ENCODE data around the gene ARHGAP30. TPM values are rescaled to one million over a fixed set of nuclear protein-coding genes. Genes with fewer than 3 reads are reported as not detected.
A peak's percentile ranks its signal among the peaks of the same experiment; 100 is the strongest.

ARHGAP30 gene
- total RNA-seq, 2 donors from 2014 or later = 16.4 to 16.9 TPM

- no peak overlapping the region for H3K4me3 ChIP-seq
- H3K9me3 ChIP-seq = no peaks in the 10 kb centered on the region
- DNase-seq (ENCODE audit: low spot score) (no peak), ATAC-seq (ENCODE audit: insufficient number of reproducible peaks, low FRiP score, low read depth) (no peak)
- TF ChIP-seq CTCF (IDR thresholded peaks at IDR 0.05) = no peak
- H3K27ac ChIP-seq = no peak overlapping the region
- no peaks in the 10 kb centered on the region for H3K36me3 ChIP-seq
- no peaks in the 10 kb centered on the region for H3K27me3 ChIP-seq (replicated peaks; ENCODE audit: insufficient read depth)
- no peaks in the 10 kb centered on the region for H3K4me1 ChIP-seq (ENCODE audit: control insufficient read depth in 1 of 2, low read depth in 2 of 2)
These were observed 63.1 kb downstream of the ARHGAP30 start for GRCh38 chr1:161006563-161006962.

GRCh38 chr1:161001525-161001924 is 68.2 kb downstream of the ARHGAP30 start:
- DNase-seq (ENCODE audit: low spot score) = no peak
- TF ChIP-seq CTCF (IDR thresholded peaks at IDR 0.05) = no peak
- H3K27ac ChIP-seq = no peak overlapping the region
- H3K36me3 ChIP-seq = peaks cover 4% of the 10 kb centered on the region
- H3K4me1 ChIP-seq (ENCODE audit: control insufficient read depth in 1 of 2, low read depth in 2 of 2) = no peaks in the 10 kb centered on the region
- no peak overlapping the region for H3K4me3 ChIP-seq
- no peaks in the 10 kb centered on the region for H3K9me3 ChIP-seq
- no peak for ATAC-seq (ENCODE audit: insufficient number of reproducible peaks, low FRiP score, low read depth)
- no peaks in the 10 kb centered on the region for H3K27me3 ChIP-seq (replicated peaks; ENCODE audit: insufficient read depth)

- Histone ChIP-seq H3K4me3 (no peak overlapping the region), H3K4me1 (ENCODE audit: control insufficient read depth in 1 of 2, low read depth in 2 of 2) (no peaks in the 10 kb centered on the region), H3K27me3 (replicated peaks; ENCODE audit: insufficient read depth) (no peaks in the 10 kb centered on the region), H3K36me3 (peaks cover 4% of the 10 kb centered on the region), H3K27ac (no peak overlapping the region), H3K9me3 (no peaks in the 10 kb centered on the region)
- DNase-seq (ENCODE audit: low spot score) (no peak), ATAC-seq (ENCODE audit: insufficient number of reproducible peaks, low FRiP score, low read depth) (no peak)
- TF ChIP-seq CTCF (IDR thresholded peaks at IDR 0.05) = no peak
These were observed 68.8 kb downstream of the ARHGAP30 start for GRCh38 chr1:161000736-161001480.

GRCh38 chr1:160999376-160999775 is 70.3 kb downstream of the ARHGAP30 start:
- Histone ChIP-seq H3K4me1 (ENCODE audit: control insufficient read depth in 1 of 2, low read depth in 2 of 2) (no peaks in the 10 kb centered on the region), H3K9me3 (no peaks in the 10 kb centered on the region), H3K27ac (no peak overlapping the region), H3K36me3 (peaks cover 4% of the 10 kb centered on the region), H3K4me3 (no peak overlapping the region), H3K27me3 (replicated peaks; ENCODE audit: insufficient read depth) (no peaks in the 10 kb centered on the region)
- ATAC-seq (ENCODE audit: insufficient number of reproducible peaks, low FRiP score, low read depth) (no peak), DNase-seq (ENCODE audit: low spot score) (no peak)
- TF ChIP-seq CTCF (IDR thresholded peaks at IDR 0.05) = no peak

GRCh38 chr1:160997323-160998038 is 72.2 kb downstream of the ARHGAP30 start:
- ATAC-seq (ENCODE audit: insufficient number of reproducible peaks, low FRiP score, low read depth) (no peak), DNase-seq (ENCODE audit: low spot score) (no peak)
- no peak overlapping the region for H3K4me3 ChIP-seq
- H3K36me3 ChIP-seq = peaks cover 4% of the 10 kb centered on the region
- H3K9me3 ChIP-seq = no peaks in the 10 kb centered on the region
- TF ChIP-seq CTCF (IDR thresholded peaks at IDR 0.05) = peak; percentile 30
- H3K27me3 ChIP-seq (replicated peaks; ENCODE audit: insufficient read depth) = no peaks in the 10 kb centered on the region
- no peaks in the 10 kb centered on the region for H3K4me1 ChIP-seq (ENCODE audit: control insufficient read depth in 1 of 2, low read depth in 2 of 2)
- no peak overlapping the region for H3K27ac ChIP-seq

Other genes starting within 250 kb of the ARHGAP30 start
- gene CD244, start 207.0 kb downstream of the ARHGAP30 start, total RNA-seq = 1 to 10 TPM in 1 of 2 donors, under 1 TPM in 1; 0.78 to 2.2 TPM
- gene ITLN1, start 184.7 kb downstream of the ARHGAP30 start, total RNA-seq = 10 to 100 TPM in 1 of 2 donors, under 1 TPM in 1; 0.56 to 51.7 TPM
- gene ITLN2, start 115.1 kb downstream of the ARHGAP30 start, total RNA-seq = 1 to 10 TPM in 1 of 2 donors, not detected in 1; 3.0 TPM
- 10 to 100 TPM; 19.1 to 20.7 TPM for gene F11R, start 48.7 kb downstream of the ARHGAP30 start, total RNA-seq
- 10 to 100 TPM; 19.9 to 34.2 TPM for gene TSTD1, start 30.9 kb downstream of the ARHGAP30 start, total RNA-seq
- 10 to 100 TPM; 57.9 to 69.4 TPM for gene USF1, start 23.9 kb downstream of the ARHGAP30 start, total RNA-seq
- gene NECTIN4, start 19.7 kb upstream of the ARHGAP30 start, total RNA-seq = under 1 TPM in 1 of 2 donors, not detected in 1; 0.14 TPM
- 1 to 10 TPM; 7.9 to 8.6 TPM for gene KLHDC9, start 28.5 kb upstream of the ARHGAP30 start, total RNA-seq
- gene PFDN2, start 48.1 kb upstream of the ARHGAP30 start, total RNA-seq = 10 to 100 TPM; 22.7 to 92.7 TPM
- gene NIT1, start 48.2 kb upstream of the ARHGAP30 start, total RNA-seq = 10 to 100 TPM; 25.3 to 42.1 TPM
- 10 to 100 TPM; 30.7 to 34.3 TPM for gene DEDD, start 62.8 kb upstream of the ARHGAP30 start, total RNA-seq
- 10 to 100 TPM; 54.2 to 73.9 TPM for gene UFC1, start 84.1 kb upstream of the ARHGAP30 start, total RNA-seq
- 10 to 100 TPM; 23.2 to 28.8 TPM for gene USP21, start 89.6 kb upstream of the ARHGAP30 start, total RNA-seq
- 10 to 100 TPM; 18.2 to 33.6 TPM for gene PPOX, start 96.5 kb upstream of the ARHGAP30 start, total RNA-seq
- gene B4GALT3, start 107.6 kb upstream of the ARHGAP30 start, total RNA-seq = 100 to 1,000 TPM in 1 of 2 donors, 10 to 100 TPM in 1; 36.4 to 145 TPM
- gene ADAMTS4, start 129.2 kb upstream of the ARHGAP30 start, total RNA-seq = 100 to 1,000 TPM in 1 of 2 donors, 10 to 100 TPM in 1; 15.0 to 171 TPM
- gene NDUFS2, start 132.5 kb upstream of the ARHGAP30 start, total RNA-seq = 10 to 100 TPM; 61.5 to 63.5 TPM
- gene FCER1G, start 145.4 kb upstream of the ARHGAP30 start, total RNA-seq = 100 to 1,000 TPM in 1 of 2 donors, 10 to 100 TPM in 1; 82.9 to 101 TPM
- not detected for gene APOA2, start 153.7 kb upstream of the ARHGAP30 start, total RNA-seq
- gene TOMM40L, start 156.2 kb upstream of the ARHGAP30 start, total RNA-seq = 10 to 100 TPM; 12.8 to 13.4 TPM
- not detected for gene NR1I3, start 168.3 kb upstream of the ARHGAP30 start, total RNA-seq
- 1 to 10 TPM in 1 of 2 donors, under 1 TPM in 1; 0.68 to 1.8 TPM for gene PCP4L1, start 188.9 kb upstream of the ARHGAP30 start, total RNA-seq
- gene MPZ, start 240.1 kb upstream of the ARHGAP30 start, total RNA-seq = 1 to 10 TPM; 2.7 to 2.8 TPM
- 10 to 100 TPM; 38.9 to 95.7 TPM for gene SDHC, start 244.5 kb upstream of the ARHGAP30 start, total RNA-seq

Data from thoracic aorta (tissue), 2 donors.